Keratinocyte (primary cell): ENCODE measurements around the gene NCR1. TPM values are rescaled to one million over a fixed set of nuclear protein-coding genes. Genes with fewer than 3 reads are reported as not detected.
"Not testable (repeated sequence)": the region's sequence is repeated elsewhere in the genome, so short reads cannot be mapped to it uniquely, and the experiment has no call there.

Source experiments
- DNase-seq: peaks from one replicate; pipeline ENCODE4 v3.0.0-alpha.2; 2011; ENCODE audit warnings: low read depth, missing footprints, low spot score
- FAIRE-seq: peaks from 2 replicates; lab custom pipeline; 2011; peaks lifted over from hg19 to GRCh38; lab: Jason Lieb, UNC
- H2AFZ ChIP-seq: 2 replicates; pipeline ENCODE4 v1.6.0; 2012; ENCODE audit warnings: low read length, control low read depth, inconsistent platforms; ENCODE audit not compliant: control insufficient read depth
- H3K27ac ChIP-seq: 2 replicates; pipeline ENCODE4 v1.5.1; 2011; ENCODE audit warnings: low read length; ENCODE audit not compliant: control insufficient read depth, insufficient read depth
- H3K27me3 ChIP-seq: 3 replicates; pipeline ENCODE4 v1.6.0; 2011; ENCODE audit warnings: low read length; ENCODE audit not compliant: control insufficient read depth, insufficient read depth; ENCODE audit errors: extremely low read depth
- H3K36me3 ChIP-seq, 2 experiments: 2 replicates in 1 of 2; 3 replicates in 1 of 2; pipeline ENCODE4 v1.5.1; 2011; ENCODE audit warnings: low read length in 2 of 2, mild to moderate bottlenecking in 1 of 2; ENCODE audit not compliant: control insufficient read depth in 2 of 2, insufficient read depth in 2 of 2; ENCODE audit errors: extremely low read depth in 1 of 2
- H3K4me1 ChIP-seq: 3 replicates; pipeline ENCODE4 v1.5.1; 2011; ENCODE audit warnings: low read length; ENCODE audit not compliant: control insufficient read depth, insufficient read depth; ENCODE audit errors: extremely low read depth
- H3K4me2 ChIP-seq: 3 replicates; pipeline ENCODE4 v1.6.0; 2011; ENCODE audit warnings: low read depth, low read length; ENCODE audit not compliant: control insufficient read depth, insufficient read depth; ENCODE audit errors: extremely low read depth
- H3K4me3 ChIP-seq, 3 experiments: fragments of 200-600 bp in 1 of 3; sonication (generic) in 1 of 3; 2 replicates in 2 of 3; 3 replicates in 1 of 3; pipeline ENCODE4 v1.5.1; 2011 to 2016; ENCODE audit warnings: low read length in 3 of 3, mild to moderate bottlenecking in 3 of 3, control low read depth in 2 of 3, inconsistent platforms in 1 of 3, low read depth in 1 of 3, mixed read lengths in 1 of 3, mixed run types in 1 of 3, moderate library complexity in 1 of 3; ENCODE audit not compliant: control insufficient read depth in 2 of 3, insufficient read depth in 2 of 3; ENCODE audit errors: extremely low read depth in 1 of 3
- H3K79me2 ChIP-seq: 2 replicates; pipeline ENCODE4 v1.6.0; 2012; ENCODE audit warnings: low read length; ENCODE audit not compliant: control insufficient read depth, insufficient read depth
- H3K9ac ChIP-seq: 3 replicates; pipeline ENCODE4 v1.6.0; 2011; ENCODE audit warnings: low read length; ENCODE audit not compliant: control insufficient read depth, insufficient read depth; ENCODE audit errors: extremely low read depth
- H3K9me1 ChIP-seq: 3 replicates; pipeline ENCODE4 v1.6.0; 2011; ENCODE audit warnings: low read length; ENCODE audit not compliant: control insufficient read depth, insufficient read depth; ENCODE audit errors: extremely low read depth
- H3K9me3 ChIP-seq: 2 replicates; pipeline ENCODE4 v1.5.1; 2012; ENCODE audit warnings: low read depth, low read length; ENCODE audit not compliant: control insufficient read depth
- H4K20me1 ChIP-seq: 3 replicates; pipeline ENCODE4 v1.6.0; 2011; ENCODE audit warnings: low read length; ENCODE audit not compliant: control insufficient read depth, insufficient read depth; ENCODE audit errors: extremely low read depth
- CTCF ChIP-seq, 3 experiments: IDR thresholded peaks in 1 of 3; conservative IDR thresholded peaks in 1 of 3; optimal IDR thresholded peaks in 1 of 3; 2 replicates in 2 of 3; 3 replicates in 1 of 3; pipeline versions ENCODE3 to v1.5.1; 2011; ENCODE audit warnings: low read length in 3 of 3, mild to moderate bottlenecking in 3 of 3, moderate library complexity in 2 of 3, control low read depth in 1 of 3, inconsistent platforms in 1 of 3; ENCODE audit not compliant: insufficient read depth in 2 of 3; ENCODE audit errors: extremely low read depth in 1 of 3
- EZH2 ChIP-seq: IDR thresholded peaks from one replicate; pipeline ENCODE4 v1.6.1; 2012; ENCODE audit warnings: inconsistent platforms, mild to moderate bottlenecking, low read length, moderate library complexity
- dilution Hi-C: fragments of 300-500 bp; cut with MboI; formaldehyde crosslinking; loops from one replicate; pipeline ENCODE4 v1.7.0; 2020; ENCODE audit warnings: low sequenced_read_pairs; ENCODE audit not compliant: extremely low pct_ligation_motif_present
- polyA plus RNA-seq, 5 experiments: library from polyadenylated mRNA; depleted of rRNA in 3 of 5; stranded (reverse) in 3 of 5; stranded (forward) in 1 of 5; unstranded in 1 of 5; fragments of >200 nt; gene quantifications; 1 replicate in 1 of 5; 2 replicates in 3 of 5; 3 replicates in 1 of 5; pipeline versions ENCODE4 v1.2.1 to v1.2.3, GENCODE V29; 2011 to 2012; ENCODE audit warnings: missing spikeins in 2 of 5, low read depth in 1 of 5, low replicate concordance in 1 of 5

Gene NCR1
- polyA plus RNA-seq, 1 donor (not counting 4 experiments of a cell fraction or from before 2014, with no cell fraction given), result not detected

GRCh38 chr19:54906819-54907218, 871 bp downstream of the NCR1 start:
- dilution Hi-C loops, result no loop called here
- Histone ChIP-seq H3K9ac (no peak overlapping the region), H3K9me1 (no peaks in the 10 kb centered on the region), H3K4me1 (no peaks in the 10 kb centered on the region), H3K27me3 (no peaks in the 10 kb centered on the region), H3K4me3 (no peak overlapping the region), H3K4me2 (no peak overlapping the region), H3K79me2 (no peaks in the 10 kb centered on the region), H2AFZ (no peak overlapping the region), H3K36me3 (no peaks in the 10 kb centered on the region), H3K27ac (no peak overlapping the region), H4K20me1 (no peaks in the 10 kb centered on the region), H3K9me3 (peaks cover 5% of the 10 kb centered on the region)
- FAIRE-seq (no peak), DNase-seq (no peak)
- TF ChIP-seq CTCF (optimal IDR thresholded peaks at IDR 0.05 in 1 of 3, IDR thresholded peaks at IDR 0.05 in 1 of 3, conservative IDR thresholded peaks at IDR 0.05 in 1 of 3; ENCODE audit: extremely low read depth in 1 of 3, insufficient read depth in 2 of 3, low read length in 3 of 3) (no peak), EZH2 (no peak)

- not testable (repeated sequence) for H3K4me1 ChIP-seq, H3K9me3 ChIP-seq, H3K27ac ChIP-seq
Observed at GRCh38 chr19:54907899-54908298, 2.0 kb downstream of the NCR1 start.

GRCh38 chr19:54916822-54917221, 10.9 kb downstream of the NCR1 start:
- no peak overlapping the region for H3K4me2 ChIP-seq
- H3K9ac ChIP-seq, result no peak overlapping the region
- H3K4me3 ChIP-seq, result no peak overlapping the region
- H2AFZ ChIP-seq, result no peak overlapping the region
- H3K79me2 ChIP-seq, result no peaks in the 10 kb centered on the region
- H3K4me1 ChIP-seq, result no peaks in the 10 kb centered on the region
- FAIRE-seq (no peak), DNase-seq (no peak)
- no peaks in the 10 kb centered on the region for H3K9me1 ChIP-seq
- H4K20me1 ChIP-seq, result no peaks in the 10 kb centered on the region
- H3K9me3 ChIP-seq, result peaks cover 4% of the 10 kb centered on the region
- TF ChIP-seq EZH2, result no peak
- no peak for TF ChIP-seq CTCF (optimal IDR thresholded peaks at IDR 0.05 in 1 of 3, IDR thresholded peaks at IDR 0.05 in 1 of 3, conservative IDR thresholded peaks at IDR 0.05 in 1 of 3; ENCODE audit: extremely low read depth in 1 of 3, insufficient read depth in 2 of 3, low read length in 3 of 3)
- dilution Hi-C loops, result no loop called here
- no peak overlapping the region for H3K27ac ChIP-seq
- H3K27me3 ChIP-seq, result no peaks in the 10 kb centered on the region
- H3K36me3 ChIP-seq, result no peaks in the 10 kb centered on the region

More at GRCh38 chr19:54907899-54908298, 2.0 kb downstream of the NCR1 start:
- DNase-seq, dilution Hi-C loops, H3K79me2 ChIP-seq, H4K20me1 ChIP-seq, H2AFZ ChIP-seq, H3K4me3 ChIP-seq, H3K9ac ChIP-seq, H3K27me3 ChIP-seq, H3K4me2 ChIP-seq, FAIRE-seq, H3K9me1 ChIP-seq, H3K36me3 ChIP-seq: not testable (repeated sequence)
